ENCODE data around the gene DYNC2H1. TPM values are rescaled to one million over a fixed set of nuclear protein-coding genes. Genes with fewer than 3 reads are reported as not detected.

The DYNC2H1 gene
- total and polyA plus RNA-seq, 2 donors (not counting 1 experiment from before 2014, with no cell fraction given), result 20.1 to 65.9 TPM

DNA sequence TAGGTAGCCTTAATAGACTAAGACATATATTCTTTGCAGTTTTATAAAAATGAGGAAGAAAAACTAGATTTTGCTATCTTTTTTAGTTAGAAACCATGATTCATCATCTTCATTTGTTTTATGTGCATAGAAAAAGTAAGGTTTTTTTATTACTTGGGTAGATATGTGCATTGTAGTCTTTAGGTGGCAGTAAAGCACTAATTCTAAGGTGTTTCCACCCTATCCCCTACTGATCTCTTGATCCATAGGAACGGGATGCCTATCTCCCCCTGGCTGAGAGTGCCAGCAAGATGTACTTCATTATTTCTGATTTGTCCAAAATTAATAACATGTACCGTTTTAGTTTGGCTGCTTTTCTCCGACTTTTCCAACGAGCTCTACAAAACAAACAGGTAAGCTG lies 148.1 kb downstream of the DYNC2H1 start:
- no peaks in the 10 kb centered on the region for H3K79me2 ChIP-seq (ENCODE audit: control insufficient read depth, insufficient read depth, low read length)
- no peak for TF ChIP-seq EZH2 (IDR thresholded peaks at IDR 0.05; ENCODE audit: low read length, missing control alignments)
- TF ChIP-seq, protein P1, sequence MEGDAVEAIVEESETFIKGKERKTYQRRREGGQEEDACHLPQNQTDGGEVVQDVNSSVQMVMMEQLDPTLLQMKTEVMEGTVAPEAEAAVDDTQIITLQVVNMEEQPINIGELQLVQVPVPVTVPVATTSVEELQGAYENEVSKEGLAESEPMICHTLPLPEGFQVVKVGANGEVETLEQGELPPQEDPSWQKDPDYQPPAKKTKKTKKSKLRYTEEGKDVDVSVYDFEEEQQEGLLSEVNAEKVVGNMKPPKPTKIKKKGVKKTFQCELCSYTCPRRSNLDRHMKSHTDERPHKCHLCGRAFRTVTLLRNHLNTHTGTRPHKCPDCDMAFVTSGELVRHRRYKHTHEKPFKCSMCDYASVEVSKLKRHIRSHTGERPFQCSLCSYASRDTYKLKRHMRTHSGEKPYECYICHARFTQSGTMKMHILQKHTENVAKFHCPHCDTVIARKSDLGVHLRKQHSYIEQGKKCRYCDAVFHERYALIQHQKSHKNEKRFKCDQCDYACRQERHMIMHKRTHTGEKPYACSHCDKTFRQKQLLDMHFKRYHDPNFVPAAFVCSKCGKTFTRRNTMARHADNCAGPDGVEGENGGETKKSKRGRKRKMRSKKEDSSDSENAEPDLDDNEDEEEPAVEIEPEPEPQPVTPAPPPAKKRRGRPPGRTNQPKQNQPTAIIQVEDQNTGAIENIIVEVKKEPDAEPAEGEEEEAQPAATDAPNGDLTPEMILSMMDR (conservative IDR thresholded peaks at IDR 0.05 in 1 of 2, IDR thresholded peaks at IDR 0.05 in 1 of 2; ENCODE audit: low read depth in 1 of 2, low read length in 2 of 2), result peak in 1 of 2 donors; percentile 27
- no peaks in the 10 kb centered on the region for H3K27me3 ChIP-seq (ENCODE audit: control insufficient read depth, insufficient read depth, low read length)
- peak; percentile 19 to 31 for DNase-seq (ENCODE audit: low read depth in 2 of 2)
- H3K27ac ChIP-seq (ENCODE audit: insufficient read depth, low read length), result no peak overlapping the region
- H3K9me3 ChIP-seq (ENCODE audit: control insufficient read depth, insufficient read depth, low read depth, low read length), result no peaks in the 10 kb centered on the region
- H3K4me2 ChIP-seq (ENCODE audit: extremely low read depth, insufficient read depth, low read length), result no peak overlapping the region
- no peaks in the 10 kb centered on the region for H4K20me1 ChIP-seq (ENCODE audit: control insufficient read depth, extremely low read depth, insufficient read depth, low read length)
- peaks cover 2% of the 10 kb centered on the region for H3K36me3 ChIP-seq (ENCODE audit: control insufficient read depth, insufficient read depth, low read length)
- no peak overlapping the region for H3K4me3 ChIP-seq (replicated peaks in 1 of 4; ENCODE audit: control extremely low read depth in 1 of 4, insufficient read depth in 1 of 4, low read depth in 3 of 4, low read length in 4 of 4)
- H3K4me1 ChIP-seq (ENCODE audit: control insufficient read depth, extremely low read depth, insufficient read depth, low read length), result no peaks in the 10 kb centered on the region
- no peak overlapping the region for H3K9ac ChIP-seq (ENCODE audit: insufficient read depth, low read length)
- H2AFZ ChIP-seq (ENCODE audit: low read length), result no peak overlapping the region

DNA sequence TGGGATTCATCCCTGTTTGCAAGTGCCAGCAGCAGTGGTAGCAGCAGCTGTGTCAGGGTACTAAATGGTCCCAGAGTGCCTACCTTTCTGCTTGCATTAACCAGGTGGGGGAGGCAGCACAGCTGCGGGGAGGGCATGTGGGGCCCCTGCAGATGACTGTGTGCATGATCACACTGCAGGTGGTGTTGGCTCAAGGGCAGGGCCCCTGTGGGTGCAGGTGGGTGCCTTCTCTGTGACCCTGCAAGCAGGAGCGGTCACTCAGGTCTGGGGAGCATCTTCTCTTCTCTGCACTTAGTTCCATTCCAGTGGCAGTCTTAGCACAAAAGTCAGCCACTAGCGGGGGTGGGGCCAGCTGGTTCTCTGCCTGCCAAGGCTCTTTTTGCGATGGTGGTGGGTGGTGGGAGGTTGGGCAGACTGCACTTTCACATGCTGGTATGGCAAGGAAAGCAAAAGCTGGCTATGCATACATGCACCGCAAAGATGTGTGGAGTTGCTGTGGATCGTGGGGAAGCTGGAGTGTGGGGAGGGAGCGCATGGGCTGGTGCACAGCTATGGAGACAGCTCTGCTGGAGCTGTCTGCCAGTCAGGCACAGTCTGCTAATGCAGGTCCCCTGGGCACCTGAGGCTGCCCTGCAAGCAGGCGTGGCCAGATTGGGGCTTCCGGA lies 157.1 kb downstream of the DYNC2H1 start:
- no peak for DNase-seq (ENCODE audit: low read depth in 2 of 2)
- H3K4me2 ChIP-seq (ENCODE audit: extremely low read depth, insufficient read depth, low read length), result no peak overlapping the region
- H3K9me3 ChIP-seq (ENCODE audit: control insufficient read depth, insufficient read depth, low read depth, low read length), result no peaks in the 10 kb centered on the region
- TF ChIP-seq EZH2 (IDR thresholded peaks at IDR 0.05; ENCODE audit: low read length, missing control alignments), result no peak
- TF ChIP-seq, protein P1 (conservative IDR thresholded peaks at IDR 0.05 in 1 of 2, IDR thresholded peaks at IDR 0.05 in 1 of 2; ENCODE audit: low read depth in 1 of 2, low read length in 2 of 2), result no peak
- H3K9ac ChIP-seq (ENCODE audit: insufficient read depth, low read length), result no peak overlapping the region
- no peaks in the 10 kb centered on the region for H3K36me3 ChIP-seq (ENCODE audit: control insufficient read depth, insufficient read depth, low read length)
- no peaks in the 10 kb centered on the region for H4K20me1 ChIP-seq (ENCODE audit: control insufficient read depth, extremely low read depth, insufficient read depth, low read length)
- H2AFZ ChIP-seq (ENCODE audit: low read length), result no peak overlapping the region
- no peak overlapping the region for H3K27ac ChIP-seq (ENCODE audit: insufficient read depth, low read length)
- H3K4me3 ChIP-seq (replicated peaks in 1 of 4; ENCODE audit: control extremely low read depth in 1 of 4, insufficient read depth in 1 of 4, low read depth in 3 of 4, low read length in 4 of 4), result no peak overlapping the region
- no peaks in the 10 kb centered on the region for H3K27me3 ChIP-seq (ENCODE audit: control insufficient read depth, insufficient read depth, low read length)
- no peaks in the 10 kb centered on the region for H3K4me1 ChIP-seq (ENCODE audit: control insufficient read depth, extremely low read depth, insufficient read depth, low read length)
- H3K79me2 ChIP-seq (ENCODE audit: control insufficient read depth, insufficient read depth, low read length), result no peaks in the 10 kb centered on the region

DNA sequence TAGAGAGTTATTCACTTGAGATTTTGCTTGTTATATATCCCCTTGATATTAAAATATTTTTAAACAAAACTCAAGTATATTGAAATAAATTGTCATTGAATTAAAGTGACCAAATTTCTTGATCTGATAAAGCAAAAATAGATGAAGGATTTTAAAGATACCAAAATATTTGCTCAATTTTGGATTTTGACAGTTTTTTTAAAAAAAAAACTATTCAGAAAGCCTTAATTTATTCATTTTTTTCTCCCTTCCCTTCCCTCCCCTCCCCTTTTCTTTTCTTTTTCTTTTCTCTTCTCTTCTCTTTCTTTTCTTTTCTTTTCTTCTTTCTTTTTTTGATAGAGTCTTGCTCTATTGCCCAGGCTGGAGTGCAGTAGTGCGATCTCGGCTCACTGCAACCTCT lies 163.7 kb downstream of the DYNC2H1 start:
- Histone ChIP-seq H3K9ac (ENCODE audit: insufficient read depth, low read length) (no peak overlapping the region), H3K79me2 (ENCODE audit: control insufficient read depth, insufficient read depth, low read length) (no peaks in the 10 kb centered on the region), H3K4me2 (ENCODE audit: extremely low read depth, insufficient read depth, low read length) (no peak overlapping the region), H3K4me1 (ENCODE audit: control insufficient read depth, extremely low read depth, insufficient read depth, low read length) (no peaks in the 10 kb centered on the region), H4K20me1 (ENCODE audit: control insufficient read depth, extremely low read depth, insufficient read depth, low read length) (no peaks in the 10 kb centered on the region), H3K27me3 (ENCODE audit: control insufficient read depth, insufficient read depth, low read length) (no peaks in the 10 kb centered on the region), H3K27ac (ENCODE audit: insufficient read depth, low read length) (no peak overlapping the region), H3K4me3 (replicated peaks in 1 of 4; ENCODE audit: control extremely low read depth in 1 of 4, insufficient read depth in 1 of 4, low read depth in 3 of 4, low read length in 4 of 4) (no peak overlapping the region), H3K9me3 (ENCODE audit: control insufficient read depth, insufficient read depth, low read depth, low read length) (no peaks in the 10 kb centered on the region), H3K36me3 (ENCODE audit: control insufficient read depth, insufficient read depth, low read length) (no peaks in the 10 kb centered on the region), H2AFZ (ENCODE audit: low read length) (no peak overlapping the region)
- no peak for DNase-seq (ENCODE audit: low read depth in 2 of 2)
- TF ChIP-seq, protein P1 (conservative IDR thresholded peaks at IDR 0.05 in 1 of 2, IDR thresholded peaks at IDR 0.05 in 1 of 2; ENCODE audit: low read depth in 1 of 2, low read length in 2 of 2), result no peak
- TF ChIP-seq EZH2 (IDR thresholded peaks at IDR 0.05; ENCODE audit: low read length, missing control alignments), result no peak

Data from fibroblast of lung (primary cell).